Measurements from ENCODE around the gene PCBP3.
A peak's percentile ranks its signal among the peaks of the same experiment; 100 is the strongest.

Gene PCBP3

DNA sequence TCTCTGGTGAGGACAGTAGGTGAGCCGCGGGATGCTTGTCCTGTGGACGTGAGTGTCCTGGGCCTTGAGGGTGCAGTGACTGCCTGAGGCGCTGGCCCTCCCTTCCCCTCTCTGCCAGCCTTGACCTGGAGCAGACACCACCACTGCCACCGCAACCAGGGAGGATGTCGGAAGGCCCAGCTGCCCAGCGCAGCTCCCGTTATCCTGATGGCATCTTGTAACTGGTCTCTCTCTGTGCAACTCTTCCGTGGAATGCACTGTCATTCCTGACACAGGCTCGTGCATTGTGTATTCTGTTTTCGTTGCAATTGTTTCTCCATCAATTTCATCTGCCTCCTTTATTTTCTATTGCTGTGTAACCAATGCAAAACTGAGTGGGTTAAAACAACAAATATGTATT is 118.2 kb downstream of the PCBP3 start:
- no peak for DNase-seq

DNA sequence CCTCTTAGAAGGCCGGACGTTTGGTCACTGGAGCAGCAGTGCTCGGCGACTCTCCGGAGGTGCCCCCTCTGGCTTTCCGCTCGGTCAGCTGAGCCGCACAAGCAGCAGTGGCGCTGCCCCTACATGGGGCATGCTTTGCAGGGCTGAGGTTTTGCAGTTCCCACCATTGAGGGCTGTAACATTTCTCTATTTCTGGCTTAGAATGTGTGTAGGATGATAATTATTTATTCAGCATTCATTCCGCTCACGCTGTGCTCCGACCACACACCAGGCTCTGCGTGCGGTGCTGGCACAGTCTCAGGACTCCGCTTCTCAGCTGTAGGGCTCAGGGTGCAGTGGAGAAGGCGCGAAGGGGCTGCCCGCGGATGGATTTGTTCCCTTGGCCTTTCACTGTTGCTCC is 119.5 kb downstream of the PCBP3 start:
- DNase-seq = no peak

- DNase-seq = no peak
Measured at GRCh38 chr21:45763506-45763905, 120.0 kb downstream of the PCBP3 start.

- DNase-seq = no peak
Measured at GRCh38 chr21:45764792-45765191, 121.3 kb downstream of the PCBP3 start.

DNA sequence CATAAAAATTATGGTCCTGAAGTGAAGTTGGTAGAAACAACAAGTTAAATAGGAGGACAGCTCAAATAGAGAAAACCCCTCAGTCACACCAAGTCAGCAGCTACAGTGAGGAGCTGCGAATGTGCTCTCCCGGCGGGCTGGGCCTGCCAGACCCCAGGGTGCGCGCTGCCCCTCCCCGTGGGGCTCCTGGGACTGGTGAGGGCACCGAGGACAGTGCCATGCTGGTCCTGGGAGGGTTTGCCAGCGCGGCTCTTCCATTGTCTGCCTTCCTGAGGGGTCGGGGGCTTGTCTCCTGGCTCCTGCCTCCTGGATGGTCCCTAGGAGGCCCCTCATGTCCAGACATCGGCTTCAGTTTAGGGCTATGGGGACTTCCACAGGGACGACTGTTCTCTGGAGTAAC is 121.8 kb downstream of the PCBP3 start:
- DNase-seq = no peak

- no peak for DNase-seq
Measured at GRCh38 chr21:45766055-45766454, 122.5 kb downstream of the PCBP3 start.

- DNase-seq = no peak
Measured at GRCh38 chr21:45766501-45766900, 123.0 kb downstream of the PCBP3 start.

DNA sequence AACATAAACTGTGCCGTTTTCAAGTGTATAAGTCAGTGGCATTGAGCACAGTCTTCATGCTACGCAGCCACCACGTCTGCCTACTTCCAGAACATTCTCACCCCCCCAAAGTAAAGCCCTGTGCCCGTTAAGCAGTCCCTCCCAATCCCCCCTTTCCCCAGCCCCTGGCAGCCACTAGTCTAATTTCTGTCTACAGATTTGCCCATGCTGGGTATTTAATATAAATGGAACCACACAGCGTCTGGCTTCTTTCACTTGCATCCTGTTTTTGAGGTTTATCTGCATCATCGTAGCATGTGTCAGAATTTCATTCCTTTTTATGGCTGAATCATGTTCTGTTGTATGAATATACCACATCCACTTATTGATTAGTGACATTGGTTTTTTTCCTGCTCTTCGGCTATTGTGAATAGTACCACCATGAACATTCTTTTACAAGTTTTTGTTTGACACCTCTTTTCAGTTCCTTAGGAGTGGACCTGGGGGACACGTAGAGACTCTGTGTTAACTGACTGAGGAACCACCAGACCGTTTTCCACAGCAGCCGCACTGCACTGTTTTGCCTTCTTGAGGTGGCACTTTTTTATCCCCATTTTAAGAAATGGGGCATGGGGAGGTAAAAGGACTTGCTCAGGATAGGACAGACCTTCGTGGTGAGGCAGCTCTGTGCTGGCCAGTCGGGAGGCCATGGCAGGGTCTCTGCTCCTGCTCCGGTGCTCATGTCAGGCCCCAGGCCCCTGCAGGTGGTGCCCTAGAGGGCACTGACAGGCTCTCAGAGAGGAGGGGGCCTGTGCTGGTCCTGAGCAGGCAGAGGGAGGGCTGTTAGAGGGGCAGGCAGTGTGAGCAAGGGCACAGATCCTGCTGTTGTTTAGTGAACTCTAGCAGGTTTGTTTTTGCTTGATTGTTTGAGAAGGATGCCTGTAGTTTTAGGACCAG is 123.8 kb downstream of the PCBP3 start:
- no peak for DNase-seq

- DNase-seq = no peak
Measured at GRCh38 chr21:45768011-45768739, 124.7 kb downstream of the PCBP3 start.

DNA sequence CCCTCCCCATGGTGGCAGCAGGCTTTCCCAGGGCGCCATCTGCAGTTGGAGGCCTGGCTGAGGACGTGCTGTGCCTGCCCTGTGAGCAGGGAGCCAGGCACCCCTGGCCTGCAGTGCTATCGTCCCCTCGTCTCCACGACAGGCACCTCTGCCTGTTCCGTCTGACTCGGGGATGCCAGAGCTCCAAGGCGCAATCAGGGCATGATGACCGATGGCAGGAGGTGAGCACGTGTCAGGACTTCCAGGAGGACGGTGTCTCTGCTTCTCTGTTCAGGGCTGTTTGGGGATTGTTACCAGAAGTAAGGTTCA is 125.2 kb downstream of the PCBP3 start:
- no peak for DNase-seq

- no peak for DNase-seq
Measured at GRCh38 chr21:45769294-45769693, 125.8 kb downstream of the PCBP3 start.

DNA sequence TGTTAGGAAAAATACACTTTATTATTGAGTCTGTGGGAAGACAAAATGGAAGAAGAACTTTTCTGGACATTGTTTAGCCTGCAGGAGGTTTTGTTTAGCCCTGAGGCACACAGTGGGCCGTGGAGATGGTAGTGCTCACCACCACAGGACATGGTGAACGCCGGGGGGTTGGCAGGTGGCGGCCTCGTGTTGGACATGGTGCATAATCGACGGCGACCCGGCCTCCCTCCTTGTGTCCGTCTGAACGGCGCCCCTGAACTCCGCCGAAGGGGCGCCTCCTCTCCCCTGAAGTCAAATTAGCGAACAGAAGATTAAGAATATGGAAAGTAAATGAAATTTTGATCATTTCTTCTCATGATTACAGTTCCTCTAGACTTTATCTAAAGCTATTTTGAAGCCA is 126.4 kb downstream of the PCBP3 start:
- no peak for DNase-seq

DNA sequence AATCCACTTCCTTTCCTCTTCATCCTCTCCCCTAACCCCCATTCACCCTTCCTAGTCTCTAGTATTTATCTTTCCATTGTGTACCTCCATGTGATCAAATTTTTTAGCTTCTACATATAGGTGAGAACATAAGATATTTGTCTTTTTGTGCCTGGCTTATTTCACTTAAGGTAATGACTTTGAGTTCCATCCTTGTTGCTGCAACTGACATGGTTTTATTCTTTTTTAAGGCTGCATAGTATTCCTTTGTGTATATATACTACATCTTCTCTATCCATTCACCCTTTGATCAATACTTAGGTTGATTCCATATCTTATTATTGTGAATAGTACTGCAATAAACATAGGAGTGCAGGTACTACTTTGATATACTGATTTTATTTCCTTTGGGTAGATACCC is 128.7 kb downstream of the PCBP3 start:
- no peak for DNase-seq

GRCh38 chr21:45774291-45774690 is 130.8 kb downstream of the PCBP3 start:
- peak in 1 of 2 donors; percentile 14 for DNase-seq

GRCh38 chr21:45776971-45777370 is 133.4 kb downstream of the PCBP3 start:
- DNase-seq = no peak

DNA sequence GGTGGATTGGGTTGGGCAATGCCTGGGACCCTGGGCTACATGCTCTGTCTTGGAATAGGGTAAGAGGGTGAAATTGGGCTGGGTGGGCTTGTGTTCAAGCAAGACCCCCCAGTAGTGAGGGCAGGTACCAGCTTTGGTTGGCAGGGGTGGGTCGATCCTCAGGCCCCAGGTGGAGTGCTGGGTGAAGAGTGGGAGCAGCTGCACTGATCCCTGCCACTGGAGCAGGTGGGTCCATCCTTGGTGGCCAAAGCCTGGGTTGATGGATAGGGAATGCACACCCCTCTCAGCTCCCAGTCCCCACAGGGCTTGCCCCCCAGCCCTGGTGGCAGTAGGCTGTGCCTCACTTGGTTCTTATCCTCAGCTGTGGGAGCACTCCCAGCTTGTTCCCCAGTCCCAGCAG is 135.2 kb downstream of the PCBP3 start:
- no peak for DNase-seq

DNA sequence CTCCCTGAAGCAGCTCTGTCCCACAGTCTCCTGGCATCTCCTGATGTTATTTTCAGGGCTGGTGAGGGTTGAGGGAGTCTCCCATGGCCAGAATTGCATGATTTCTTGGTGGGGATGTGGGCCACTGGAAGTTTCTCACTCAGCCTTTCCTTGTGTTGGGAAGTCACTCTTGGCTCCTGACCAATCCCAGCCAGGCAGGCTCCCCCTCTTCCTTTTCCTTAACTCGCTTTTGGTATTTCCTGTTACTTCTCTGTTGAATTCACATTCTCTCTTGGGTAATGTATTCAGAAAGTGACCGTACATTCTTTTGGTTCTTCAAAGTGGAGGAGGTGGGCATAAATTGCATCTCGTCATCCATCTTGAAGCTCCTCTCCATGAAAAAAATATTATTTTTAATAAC is 135.7 kb downstream of the PCBP3 start:
- DNase-seq = no peak

DNA sequence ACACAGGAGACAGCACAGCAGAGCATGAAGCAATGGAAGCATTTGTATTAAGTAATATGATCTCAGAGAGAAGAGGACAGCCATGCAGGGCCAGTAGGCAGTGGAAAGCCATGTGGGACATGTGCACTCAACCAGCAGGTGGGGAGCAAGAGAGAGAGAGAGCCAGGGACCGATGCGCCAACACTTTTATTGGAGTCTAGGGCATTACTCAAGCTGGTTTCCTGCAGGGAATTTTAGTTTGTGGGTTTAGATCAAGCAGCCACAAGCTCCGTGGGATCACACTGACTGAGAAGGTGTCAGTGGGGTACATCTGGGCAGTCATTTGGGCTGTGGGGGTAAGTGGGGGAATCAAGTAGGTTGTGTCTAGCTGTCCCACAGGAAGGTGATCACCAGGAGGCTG is 137.1 kb downstream of the PCBP3 start:
- no peak for DNase-seq

DNA sequence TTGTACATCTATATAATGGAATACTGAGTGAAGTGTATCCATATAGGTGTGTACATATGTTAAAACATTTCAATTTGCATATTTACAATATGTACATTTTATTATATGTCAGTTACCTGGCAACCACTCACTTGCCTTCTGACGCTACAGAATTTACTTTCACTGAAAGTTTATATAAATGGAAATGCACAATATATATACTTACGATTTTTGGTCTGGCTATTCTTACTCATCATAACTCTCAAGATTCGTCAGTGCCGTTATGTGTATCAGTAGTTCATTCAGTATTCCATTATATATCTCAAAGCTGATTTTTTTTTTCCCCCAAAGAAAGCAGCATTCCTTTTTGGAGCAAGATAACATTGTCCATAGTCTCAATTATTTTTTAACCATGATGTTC is 138.2 kb downstream of the PCBP3 start:
- DNase-seq = no peak

DNA sequence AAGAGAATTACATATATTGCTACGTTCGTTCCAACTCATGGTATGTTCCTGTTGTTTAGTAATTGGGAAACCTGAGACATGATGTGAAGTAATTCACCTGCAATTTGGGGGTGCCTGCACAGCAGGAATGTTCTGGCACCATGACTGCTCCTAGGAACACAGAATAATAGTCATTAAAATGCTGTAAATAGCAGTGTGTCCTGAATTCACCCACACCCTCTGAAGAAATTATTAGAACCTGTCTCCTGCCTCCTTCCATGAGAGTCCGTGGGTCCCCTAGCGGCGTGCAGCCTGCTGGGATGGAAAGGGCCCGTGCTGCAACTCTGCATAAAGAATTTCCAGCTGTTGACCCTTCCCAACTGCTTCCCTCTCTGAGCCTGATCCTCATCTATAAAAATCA is 143.1 kb downstream of the PCBP3 start:
- no peak for DNase-seq

GRCh38 chr21:45787371-45787770 is 143.8 kb downstream of the PCBP3 start:
- DNase-seq = no peak

GRCh38 chr21:45788198-45788597 is 144.7 kb downstream of the PCBP3 start:
- no peak for DNase-seq

GRCh38 chr21:45788637-45789506 is 145.3 kb downstream of the PCBP3 start:
- no peak for DNase-seq

Measured in inflammatory macrophage (primary cell).